Ovary (tissue), 9 donors: ENCODE measurements around the gene STAT4. TPM values are rescaled to one million over a fixed set of nuclear protein-coding genes. Genes with fewer than 3 reads are reported as not detected.

Experiments used
- DNase-seq, 5 donors: peaks; one replicate each; pipeline ENCODE4 v3.0.0-alpha.2; 2019 to 2020
- H3K27ac ChIP-seq, 2 donors: fragments of 200-600 bp; one replicate each; pipeline versions ENCODE4 v1.5.1 to v1.8.0; 2019 to 2022
- H3K27me3 ChIP-seq: fragments of 200-600 bp; one replicate; pipeline ENCODE4 v1.8.0; 2022
- H3K36me3 ChIP-seq: fragments of 200-600 bp; sonication (generic); one replicate; pipeline ENCODE4 v1.5.1; 2019
- H3K4me1 ChIP-seq: one replicate; pipeline ENCODE4 v1.8.1; 2013; ENCODE audit warnings: mild to moderate bottlenecking, moderate library complexity; ENCODE audit not compliant: insufficient read depth
- H3K4me3 ChIP-seq: fragments of 200-600 bp; sonication (generic); one replicate; pipeline ENCODE4 v1.5.1; 2017
- H3K9me3 ChIP-seq, 2 donors: fragments of 200-600 bp in 1 of 2; sonication (generic) in 1 of 2; one replicate each; pipeline versions ENCODE4 v1.5.1 to v1.8.1; 2013 to 2019; ENCODE audit warnings: mild to moderate bottlenecking in 1 of 2, moderate library complexity in 1 of 2
- EP300 ChIP-seq: sonication (generic); formaldehyde crosslinking; IDR thresholded peaks from one replicate; pipeline ENCODE4 v1.6.1; 2017; ENCODE audit warnings: antibody characterized with exemption
- POLR2A ChIP-seq: fragments of 450-650 bp; IDR thresholded peaks from one replicate; pipeline ENCODE4 v1.6.1; 2017; ENCODE audit warnings: antibody characterized with exemption, mild to moderate bottlenecking, moderate library complexity
- WGBS, 3 donors: extraction: QIAGEN DNeasy Blood & Tissue Kit in 1 of 3; methylation state at CpG; one replicate each; pipeline versions ENCODE4 v1.1.5 to v1.1.7; 2013 to 2017; 5-methylcytosine and 5-hydroxymethylcytosine counted together
- intact Hi-C, 4 donors: fragments of 100-400 bp; cut with DNase I; formaldehyde crosslinking; loops; one replicate each; pipeline versions ENCODE4 v1.11.0 to v1.15.1; 2022 to 2023
- polyA plus RNA-seq, 2 donors: library from polyadenylated mRNA; stranded (reverse); fragments of 200-250 nt in 1 of 2; fragments of 350-450 nt in 1 of 2; fragmentation: Illumina TruSeq in 1 of 2; extraction: RNeasy Lipid Tissue Mini Kit (QIAGEN cat#74804) in 1 of 2; gene quantifications; one replicate each; pipeline ENCODE4 v1.2.3, GENCODE V29; 2013 to 2014
- total RNA-seq, 7 donors: library from RNA; depleted of rRNA in 2 of 7; stranded (reverse); fragments of >200 nt in 2 of 7; fragmentation: NEBNext Ultra II Directional in 3 of 7; extraction: Animal tissue kit (Norgen Biotek cat#: 25700) in 3 of 7; gene quantifications; one replicate each; pipeline versions ENCODE4 v1.1.0 to v1.2.4, GENCODE V29; 2016 to 2023
- TF ChIP-seq, protein P1 (sequence below), 3 donors: fragments of 450-650 bp in 2 of 3; fragments of 200-600 bp in 1 of 3; IDR thresholded peaks; one replicate each; pipeline versions ENCODE4 v1.5.1 to v1.8.0; 2016 to 2022; ENCODE audit warnings: antibody characterized with exemption in 3 of 3, mild to moderate bottlenecking in 1 of 3
- donor health status: DM: no; HTN: no; CAD: no; lungs with moderate emphysema.
- donor health status: DM: no; HTN: no; CAD: no.
- donor health status: Bipolar disorder and iron deficiency.
- donor health status: DM: yes; HTN: yes; CAD: no.
- donor health status: DM: no; HTN: no; CAD: no.
- donor health status: DM: yes; HTN: yes; CAD: no.

The STAT4 gene
- total and polyA plus RNA-seq, 9 donors: 0.52 to 3.6 (median 1.5) TPM

DNA sequence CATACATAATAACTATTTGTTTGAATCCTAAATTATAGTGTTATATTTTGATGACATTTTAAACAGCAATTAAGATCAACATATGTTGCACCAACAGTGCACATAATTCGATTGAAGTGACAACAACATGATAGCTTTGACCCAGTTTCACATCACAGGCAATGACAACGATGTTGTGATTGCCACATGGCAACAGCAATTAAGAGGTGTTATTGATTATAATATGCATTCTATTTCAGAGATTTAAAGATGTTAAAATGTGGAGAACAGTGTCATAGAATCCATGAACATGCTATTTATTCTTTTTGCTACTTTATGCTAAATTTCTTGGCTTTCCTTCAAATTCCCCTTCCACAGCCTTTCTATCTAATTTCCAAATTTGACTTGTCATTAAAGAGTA lies 68.5 kb downstream of the STAT4 start:
- H3K36me3 ChIP-seq: no peaks in the 10 kb centered on the region
- no peak for DNase-seq
- H3K9me3 ChIP-seq: no peaks in the 10 kb centered on the region
- no peak overlapping the region for H3K4me3 ChIP-seq
- no peak overlapping the region for H3K27ac ChIP-seq
- WGBS, 3 donors: 78 to 86% (median 86%) methylated on average over 2 of the region's 2 CpGs
- TF ChIP-seq EP300 (no peak), POLR2A (no peak)
- TF ChIP-seq, protein P1, sequence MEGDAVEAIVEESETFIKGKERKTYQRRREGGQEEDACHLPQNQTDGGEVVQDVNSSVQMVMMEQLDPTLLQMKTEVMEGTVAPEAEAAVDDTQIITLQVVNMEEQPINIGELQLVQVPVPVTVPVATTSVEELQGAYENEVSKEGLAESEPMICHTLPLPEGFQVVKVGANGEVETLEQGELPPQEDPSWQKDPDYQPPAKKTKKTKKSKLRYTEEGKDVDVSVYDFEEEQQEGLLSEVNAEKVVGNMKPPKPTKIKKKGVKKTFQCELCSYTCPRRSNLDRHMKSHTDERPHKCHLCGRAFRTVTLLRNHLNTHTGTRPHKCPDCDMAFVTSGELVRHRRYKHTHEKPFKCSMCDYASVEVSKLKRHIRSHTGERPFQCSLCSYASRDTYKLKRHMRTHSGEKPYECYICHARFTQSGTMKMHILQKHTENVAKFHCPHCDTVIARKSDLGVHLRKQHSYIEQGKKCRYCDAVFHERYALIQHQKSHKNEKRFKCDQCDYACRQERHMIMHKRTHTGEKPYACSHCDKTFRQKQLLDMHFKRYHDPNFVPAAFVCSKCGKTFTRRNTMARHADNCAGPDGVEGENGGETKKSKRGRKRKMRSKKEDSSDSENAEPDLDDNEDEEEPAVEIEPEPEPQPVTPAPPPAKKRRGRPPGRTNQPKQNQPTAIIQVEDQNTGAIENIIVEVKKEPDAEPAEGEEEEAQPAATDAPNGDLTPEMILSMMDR (IDR thresholded peaks at IDR 0.05): no peak
- intact Hi-C loops: no loop called here
- no peaks in the 10 kb centered on the region for H3K4me1 ChIP-seq
- H3K27me3 ChIP-seq: no peaks in the 10 kb centered on the region

GRCh38 chr2:191081411-191082155 lies 69.2 kb downstream of the STAT4 start:
- Histone ChIP-seq H3K4me3 (no peak overlapping the region), H3K36me3 (no peaks in the 10 kb centered on the region), H3K9me3 (no peaks in the 10 kb centered on the region), H3K4me1 (no peaks in the 10 kb centered on the region), H3K27me3 (no peaks in the 10 kb centered on the region), H3K27ac (no peak overlapping the region)
- WGBS, 3 donors: 62 to 77% (median 75%) methylated on average over 3 of the region's 3 CpGs
- intact Hi-C loops: no loop called here
- DNase-seq: no peak
- TF ChIP-seq, protein P1 (IDR thresholded peaks at IDR 0.05): no peak
- TF ChIP-seq EP300: no peak
- no peak for TF ChIP-seq POLR2A

DNA sequence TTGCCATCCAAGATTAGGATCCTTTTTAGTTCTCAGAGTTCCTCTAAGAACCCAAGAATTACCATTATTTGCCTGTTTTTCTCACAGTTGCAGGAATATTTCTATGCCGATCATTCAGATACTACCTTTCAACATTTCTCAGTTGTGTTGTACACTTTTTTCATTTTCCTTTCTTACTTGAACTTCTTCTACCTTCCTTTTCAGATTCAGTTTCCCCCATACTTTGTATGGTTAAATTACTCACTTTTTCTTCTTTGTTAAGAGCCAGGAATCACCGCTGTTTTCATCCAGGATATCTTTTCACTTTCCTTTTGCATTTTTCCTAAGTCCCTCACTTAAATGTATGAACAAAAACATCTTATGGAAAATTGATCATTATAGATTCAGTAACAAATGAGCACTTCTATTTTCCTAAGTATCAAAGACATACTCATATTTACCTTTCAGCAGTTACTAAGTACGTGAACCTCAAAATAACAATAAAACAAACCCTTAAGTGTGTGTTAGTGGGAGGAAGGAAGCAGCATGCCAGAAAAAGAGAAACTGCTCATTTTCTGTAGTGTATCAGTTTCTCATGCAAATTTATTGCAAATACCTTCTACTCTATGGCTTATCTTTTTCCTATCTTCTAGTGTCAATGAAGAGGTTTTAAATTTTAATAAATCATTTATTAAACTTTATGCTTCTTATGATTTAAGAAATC lies 72.5 kb downstream of the STAT4 start:
- 20 to 26% (median 26%) methylated on average over 3 of the region's 3 CpGs for WGBS, 3 donors
- Histone ChIP-seq H3K27me3 (no peaks in the 10 kb centered on the region), H3K9me3 (no peaks in the 10 kb centered on the region), H3K4me3 (no peak overlapping the region), H3K36me3 (no peaks in the 10 kb centered on the region), H3K4me1 (no peaks in the 10 kb centered on the region), H3K27ac (no peak overlapping the region)
- intact Hi-C loops: no loop called here
- TF ChIP-seq EP300: no peak
- TF ChIP-seq, protein P1 (IDR thresholded peaks at IDR 0.05): no peak
- no peak for TF ChIP-seq POLR2A
- DNase-seq: no peak

- H3K9me3 ChIP-seq: no peaks in the 10 kb centered on the region
- TF ChIP-seq POLR2A: no peak
- TF ChIP-seq, protein P1 (IDR thresholded peaks at IDR 0.05): no peak
- no peak for TF ChIP-seq EP300
- WGBS, 3 donors: 66 to 70% (median 68%) methylated on average over 1 of the region's 1 CpG
- H3K36me3 ChIP-seq: no peaks in the 10 kb centered on the region
- DNase-seq: no peak
- no peaks in the 10 kb centered on the region for H3K27me3 ChIP-seq
- H3K4me1 ChIP-seq: no peaks in the 10 kb centered on the region
- H3K27ac ChIP-seq: no peak overlapping the region
- intact Hi-C loops: no loop called here
- H3K4me3 ChIP-seq: no peak overlapping the region
These were observed 80.5 kb downstream of the STAT4 start for GRCh38 chr2:191070276-191070675.
